Neural progenitor cell (in vitro differentiated cells): Measurements from ENCODE around the gene GGTLC2. TPM values are rescaled to one million over a fixed set of nuclear protein-coding genes. Genes with fewer than 3 reads are reported as not detected.

ENCODE experiments used
- DNase-seq: peaks from one replicate; pipeline ENCODE4 v3.0.0-alpha.2; 2016; ENCODE audit warnings: low spot score
- H2AFZ ChIP-seq: fragments of 200-600 bp; sonication (generic); replicated peaks from 2 replicates; pipeline ENCODE4 v1.6.1; 2016; ENCODE audit warnings: antibody characterized with exemption
- H3F3A ChIP-seq: fragments of 200-600 bp; sonication (generic); 2 replicates; pipeline ENCODE4 v1.6.1; 2016; ENCODE audit warnings: antibody characterized with exemption, low read depth
- H3K27ac ChIP-seq: fragments of 200-600 bp; sonication (generic); 2 replicates; pipeline ENCODE4 v1.5.1; 2016; ENCODE audit warnings: mild to moderate bottlenecking
- H3K27me3 ChIP-seq: fragments of 200-600 bp; sonication (generic); 2 replicates; pipeline ENCODE4 v1.6.1; 2016; ENCODE audit warnings: mild to moderate bottlenecking, moderate library complexity
- H3K36me3 ChIP-seq: fragments of 200-600 bp; sonication (generic); 2 replicates; pipeline ENCODE4 v1.5.1; 2016
- H3K4me1 ChIP-seq: fragments of 200-600 bp; sonication (generic); 2 replicates; pipeline ENCODE4 v1.6.1; 2016; ENCODE audit warnings: mixed run types
- H3K4me2 ChIP-seq: fragments of 200-600 bp; sonication (generic); 2 replicates; pipeline ENCODE4 v1.6.1; 2016
- H3K4me3 ChIP-seq: fragments of 200-600 bp; sonication (generic); 2 replicates; pipeline ENCODE4 v1.5.1; 2016
- H3K79me2 ChIP-seq: fragments of 200-600 bp; sonication (generic); 2 replicates; pipeline ENCODE4 v1.6.1; 2016; ENCODE audit warnings: low read depth
- H3K9ac ChIP-seq: fragments of 200-600 bp; sonication (generic); 2 replicates; pipeline ENCODE4 v1.6.1; 2016
- H3K9me3 ChIP-seq: fragments of 200-600 bp; sonication (generic); 2 replicates; pipeline ENCODE4 v1.5.1; 2016; ENCODE audit warnings: low read depth
- H4K20me1 ChIP-seq: fragments of 200-600 bp; sonication (generic); 2 replicates; pipeline ENCODE4 v1.6.1; 2016; ENCODE audit warnings: low read depth
- H3K27ac Mint-ChIP-seq: 3 replicates; pipeline ENCODE4 v1.8.0; 2021; ENCODE audit warnings: mixed read lengths
- H3K27me3 Mint-ChIP-seq: 2 replicates; pipeline ENCODE4 v1.8.0; 2022; ENCODE audit warnings: low read depth, mild to moderate bottlenecking, inconsistent platforms, moderate library complexity, mixed read lengths; ENCODE audit not compliant: insufficient read depth
- H3K36me3 Mint-ChIP-seq: 3 replicates; pipeline ENCODE4 v1.8.0; 2021; ENCODE audit warnings: mixed read lengths
- H3K4me1 Mint-ChIP-seq: 3 replicates; pipeline ENCODE4 v1.8.0; 2021; ENCODE audit warnings: mixed read lengths
- H3K4me3 Mint-ChIP-seq: 3 replicates; pipeline ENCODE4 v1.8.0; 2021; ENCODE audit warnings: mild to moderate bottlenecking, moderate library complexity, mixed read lengths
- H3K9me3 Mint-ChIP-seq: 3 replicates; pipeline ENCODE4 v1.8.0; 2020; ENCODE audit warnings: mixed read lengths
- CTCF ChIP-seq: fragments of 200-600 bp; sonication (generic); IDR thresholded peaks from 2 replicates; pipeline ENCODE4 v1.5.1; 2017; ENCODE audit warnings: antibody characterized with exemption, mild to moderate bottlenecking
- EZH2 ChIP-seq: fragments of 200-600 bp; sonication (generic); IDR thresholded peaks from 2 replicates; pipeline ENCODE4 v1.6.1; 2017; ENCODE audit warnings: antibody characterized with exemption, mild to moderate bottlenecking, moderate library complexity
- EZH2phosphoT487 ChIP-seq: fragments of 200-600 bp; sonication (generic); IDR thresholded peaks from 2 replicates; pipeline ENCODE4 v1.6.1; 2017; ENCODE audit warnings: antibody characterized with exemption
- total RNA-seq: library from RNA; depleted of rRNA; stranded (reverse); fragments of >200 nt; gene quantifications from 2 replicates; pipeline ENCODE4 v1.2.3, GENCODE V29; 2015; ENCODE audit warnings: low replicate concordance

The GGTLC2 gene
- total RNA-seq, 1 donor from 2014 or later = not detected

GRCh38 chr22:22670076-22670795, 25.8 kb downstream of the GGTLC2 start:
- Mint-ChIP-seq H3K4me3 (no peak overlapping the region), H3K4me1 (peaks cover 19% of the 10 kb centered on the region), H3K27me3 (no peaks in the 10 kb centered on the region)

GRCh38 chr22:22671506-22671905, 27.1 kb downstream of the GGTLC2 start:
- no peak overlapping the region for H3K9ac ChIP-seq
- no peaks in the 10 kb centered on the region for H3K79me2 ChIP-seq
- H3K9me3 Mint-ChIP-seq = peaks cover 4% of the 10 kb centered on the region
- no peaks in the 10 kb centered on the region for H3K36me3 ChIP-seq
- H3F3A ChIP-seq = no peaks in the 10 kb centered on the region
- TF ChIP-seq EZH2 (no peak), EZH2phosphoT487 (no peak), CTCF (no peak)
- H4K20me1 ChIP-seq = no peaks in the 10 kb centered on the region
- no peak overlapping the region for H3K4me2 ChIP-seq
- H3K4me3 ChIP-seq = no peak overlapping the region
- H3K27ac Mint-ChIP-seq = no peak overlapping the region
- no peak overlapping the region for H2AFZ ChIP-seq
- no peak overlapping the region for H3K27ac ChIP-seq
- DNase-seq = no peak
- H3K4me1 Mint-ChIP-seq = peaks cover 10% of the 10 kb centered on the region
- peaks cover 86% of the 10 kb centered on the region for H3K27me3 ChIP-seq
- peaks cover 2% of the 10 kb centered on the region for H3K4me1 ChIP-seq
- H3K4me3 Mint-ChIP-seq = no peak overlapping the region
- peaks cover 2% of the 10 kb centered on the region for H3K27me3 Mint-ChIP-seq
- no peaks in the 10 kb centered on the region for H3K9me3 ChIP-seq
- H3K36me3 Mint-ChIP-seq = no peaks in the 10 kb centered on the region

More at GRCh38 chr22:22670076-22670795, 25.8 kb downstream of the GGTLC2 start:
- Mint-ChIP-seq H3K36me3 (no peaks in the 10 kb centered on the region), H3K27ac (no peak overlapping the region), H3K9me3 (peaks cover 4% of the 10 kb centered on the region)
- Histone ChIP-seq H2AFZ (no peak overlapping the region), H3K9me3 (no peaks in the 10 kb centered on the region), H4K20me1 (peaks cover 4% of the 10 kb centered on the region), H3K27me3 (peaks cover 85% of the 10 kb centered on the region), H3K9ac (no peak overlapping the region), H3K36me3 (no peaks in the 10 kb centered on the region), H3K79me2 (no peaks in the 10 kb centered on the region), H3K27ac (no peak overlapping the region), H3K4me2 (no peak overlapping the region), H3K4me1 (peaks cover 9% of the 10 kb centered on the region), H3F3A (peaks cover 8% of the 10 kb centered on the region), H3K4me3 (no peak overlapping the region)
- TF ChIP-seq EZH2 (no peak), EZH2phosphoT487 (no peak)
- no peak for DNase-seq

- H3K9me3 Mint-ChIP-seq = peaks cover 4% of the 10 kb centered on the region
- H3K27ac Mint-ChIP-seq = no peak overlapping the region
- Histone ChIP-seq H4K20me1 (no peaks in the 10 kb centered on the region), H3K4me3 (no peak overlapping the region), H3K36me3 (no peaks in the 10 kb centered on the region), H3K79me2 (no peaks in the 10 kb centered on the region), H2AFZ (no peak overlapping the region), H3K27me3 (peaks cover 99% of the 10 kb centered on the region), H3F3A (no peaks in the 10 kb centered on the region), H3K27ac (no peak overlapping the region), H3K4me1 (no peaks in the 10 kb centered on the region), H3K4me2 (no peak overlapping the region), H3K9me3 (no peaks in the 10 kb centered on the region), H3K9ac (no peak overlapping the region)
- no peak for TF ChIP-seq CTCF
- TF ChIP-seq EZH2 = no peak
- peaks cover 3% of the 10 kb centered on the region for H3K4me1 Mint-ChIP-seq
- peaks cover 2% of the 10 kb centered on the region for H3K27me3 Mint-ChIP-seq
- H3K4me3 Mint-ChIP-seq = no peak overlapping the region
- no peak for DNase-seq
- H3K36me3 Mint-ChIP-seq = no peaks in the 10 kb centered on the region
Observed at GRCh38 chr22:22673099-22673498, 28.7 kb downstream of the GGTLC2 start.

GRCh38 chr22:22673628-22674027, 29.2 kb downstream of the GGTLC2 start:
- Histone ChIP-seq H3K27me3 (peaks cover 100% of the 10 kb centered on the region), H4K20me1 (no peaks in the 10 kb centered on the region), H3F3A (no peaks in the 10 kb centered on the region), H3K79me2 (no peaks in the 10 kb centered on the region), H3K4me2 (no peak overlapping the region), H3K9me3 (no peaks in the 10 kb centered on the region), H3K9ac (no peak overlapping the region), H3K27ac (no peak overlapping the region), H3K36me3 (no peaks in the 10 kb centered on the region), H3K4me3 (no peak overlapping the region), H2AFZ (no peak overlapping the region), H3K4me1 (no peaks in the 10 kb centered on the region)
- Mint-ChIP-seq H3K27me3 (peaks cover 2% of the 10 kb centered on the region), H3K27ac (no peak overlapping the region), H3K36me3 (no peaks in the 10 kb centered on the region), H3K4me3 (no peak overlapping the region), H3K9me3 (peaks cover 4% of the 10 kb centered on the region), H3K4me1 (no peaks in the 10 kb centered on the region)
- no peak for DNase-seq
- TF ChIP-seq EZH2 (no peak), EZH2phosphoT487 (no peak), CTCF (no peak)
